Neuron (in vitro differentiated cells): ENCODE results near the gene PHC3.
"Not testable (repeated sequence)": the region's sequence is repeated elsewhere in the genome, so short reads cannot be mapped to it uniquely, and the experiment has no call there.

Experiments
- H2AFZ ChIP-seq: one replicate; pipeline ENCODE4 v1.6.1; 2013; ENCODE audit warnings: low read depth, mild to moderate bottlenecking, inconsistent platforms, low read length, moderate library complexity
- H3K27me3 ChIP-seq: one replicate; pipeline ENCODE4 v1.6.1; 2013; ENCODE audit warnings: low read length; ENCODE audit not compliant: insufficient read depth
- H3K36me3 ChIP-seq: one replicate; pipeline ENCODE4 v1.6.1; 2013; ENCODE audit warnings: low read length; ENCODE audit not compliant: insufficient read depth
- H3K4me1 ChIP-seq: one replicate; pipeline ENCODE4 v1.6.1; 2013; ENCODE audit warnings: low read length; ENCODE audit not compliant: insufficient read depth
- H3K4me3 ChIP-seq: 2 replicates; pipeline ENCODE4 v1.5.1; 2013; ENCODE audit warnings: mild to moderate bottlenecking, low read length, moderate library complexity
- H3K9me3 ChIP-seq: one replicate; pipeline ENCODE4 v1.6.1; 2013; ENCODE audit warnings: low read length

Gene PHC3

DNA sequence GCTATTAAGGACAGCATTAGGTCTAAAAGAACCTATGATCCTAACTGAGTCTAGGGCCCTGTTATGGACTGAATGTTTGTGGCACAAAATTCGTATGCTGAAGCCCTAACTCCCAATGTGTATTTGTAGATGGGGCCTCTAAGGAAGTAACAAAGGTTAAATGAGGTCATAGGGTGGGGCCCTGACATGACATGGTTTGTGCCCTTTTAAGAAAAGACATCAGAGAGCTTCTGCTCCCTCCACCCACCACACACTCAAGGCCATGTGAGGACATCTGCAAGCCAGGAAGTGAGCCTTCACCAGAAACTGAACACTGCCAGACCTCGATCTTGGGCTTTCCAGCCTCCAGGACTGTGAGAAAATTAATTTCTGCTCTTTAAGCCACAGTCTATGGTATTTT, 49.2 kb downstream of the PHC3 start:
- H3K27me3 ChIP-seq: no peaks in the 10 kb centered on the region
- H3K4me1 ChIP-seq: no peaks in the 10 kb centered on the region
- H2AFZ ChIP-seq: no peak overlapping the region
- H3K9me3 ChIP-seq: peaks cover 2% of the 10 kb centered on the region
- no peak overlapping the region for H3K4me3 ChIP-seq
- peaks cover 62% of the 10 kb centered on the region for H3K36me3 ChIP-seq

DNA sequence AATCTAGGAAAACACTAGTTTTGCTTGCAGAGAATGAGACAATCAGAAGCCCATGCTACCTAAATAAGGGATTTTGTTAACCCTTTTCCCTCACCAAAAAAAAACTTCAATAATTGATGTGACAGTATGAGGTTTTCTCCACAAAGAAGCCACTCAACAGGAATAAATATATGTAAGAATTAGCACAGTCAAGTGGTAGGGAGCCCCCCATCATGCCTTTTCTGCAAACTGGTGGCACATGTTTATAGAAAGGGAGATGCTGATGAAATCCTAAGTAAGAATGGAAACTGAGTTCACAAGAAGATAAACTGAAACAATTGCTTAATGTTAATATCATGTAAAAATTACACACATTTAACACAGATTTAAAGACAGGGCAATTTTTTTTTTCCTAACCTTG, 51.0 kb downstream of the PHC3 start:
- Histone ChIP-seq H3K4me1 (no peaks in the 10 kb centered on the region), H3K27me3 (no peaks in the 10 kb centered on the region), H3K9me3 (peaks cover 2% of the 10 kb centered on the region), H3K4me3 (no peak overlapping the region), H3K36me3 (peaks cover 56% of the 10 kb centered on the region), H2AFZ (no peak overlapping the region)

DNA sequence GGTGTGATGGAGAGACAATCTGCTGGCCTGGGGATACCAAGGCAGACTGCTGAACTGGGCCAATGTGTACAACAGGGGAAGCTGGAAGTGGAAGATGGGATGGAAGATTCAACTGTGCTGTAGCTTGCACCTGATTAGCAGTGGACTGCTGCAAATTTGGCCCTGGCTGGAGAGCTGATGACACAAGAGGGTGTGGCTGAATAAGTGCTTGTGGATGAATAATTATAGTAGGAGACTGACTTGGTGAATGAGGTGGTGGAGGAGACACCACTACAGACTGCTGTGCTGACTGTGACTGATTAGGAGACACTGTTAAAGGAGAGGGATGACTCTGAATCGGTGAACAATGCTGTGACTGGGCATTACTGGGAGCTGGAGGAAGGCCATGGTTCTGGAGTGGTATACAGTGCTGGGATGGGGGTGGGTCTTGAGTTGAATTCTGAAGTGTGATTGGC, 52.5 kb downstream of the PHC3 start:
- H3K36me3 ChIP-seq: peaks cover 52% of the 10 kb centered on the region

DNA sequence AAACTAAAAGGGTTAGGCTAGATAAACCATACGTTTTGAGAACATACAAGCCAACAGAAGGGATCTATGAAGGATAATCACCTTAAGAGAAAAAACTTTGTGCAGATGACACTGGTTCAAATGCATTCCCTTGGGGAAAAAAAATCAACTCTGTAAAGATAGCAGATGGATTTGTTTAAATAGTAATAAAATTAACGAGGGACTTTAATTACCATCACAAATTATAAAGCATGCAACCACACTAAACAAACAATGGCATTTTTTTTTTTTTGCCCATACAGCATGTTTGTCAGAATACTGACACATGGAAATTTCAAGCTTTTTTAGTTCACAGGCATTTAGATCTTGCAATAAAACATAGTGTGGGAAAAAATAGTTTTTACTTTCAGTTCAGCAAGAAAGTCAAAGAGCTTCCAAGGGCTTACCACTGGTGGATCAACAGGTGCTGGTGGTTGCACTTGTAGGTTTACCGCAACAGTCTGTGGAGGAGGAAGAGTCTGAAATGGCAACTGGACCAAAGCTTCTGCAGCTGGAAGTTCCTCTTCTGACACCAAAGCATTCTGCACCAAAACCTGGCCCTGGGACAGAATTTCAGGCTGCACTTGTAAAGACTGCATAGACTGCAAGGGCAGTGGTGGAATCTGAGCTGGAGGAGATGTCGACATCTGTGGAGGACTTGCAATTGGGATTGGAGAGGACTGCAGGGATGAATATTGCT, 53.1 kb downstream of the PHC3 start:
- H3K36me3 ChIP-seq: peaks cover 47% of the 10 kb centered on the region

More for the DNA sequence above, 52.5 kb downstream of the PHC3 start:
- Histone ChIP-seq H2AFZ (no peak overlapping the region), H3K27me3 (no peaks in the 10 kb centered on the region), H3K4me1 (no peaks in the 10 kb centered on the region), H3K4me3 (no peak overlapping the region), H3K9me3 (peaks cover 2% of the 10 kb centered on the region)

DNA sequence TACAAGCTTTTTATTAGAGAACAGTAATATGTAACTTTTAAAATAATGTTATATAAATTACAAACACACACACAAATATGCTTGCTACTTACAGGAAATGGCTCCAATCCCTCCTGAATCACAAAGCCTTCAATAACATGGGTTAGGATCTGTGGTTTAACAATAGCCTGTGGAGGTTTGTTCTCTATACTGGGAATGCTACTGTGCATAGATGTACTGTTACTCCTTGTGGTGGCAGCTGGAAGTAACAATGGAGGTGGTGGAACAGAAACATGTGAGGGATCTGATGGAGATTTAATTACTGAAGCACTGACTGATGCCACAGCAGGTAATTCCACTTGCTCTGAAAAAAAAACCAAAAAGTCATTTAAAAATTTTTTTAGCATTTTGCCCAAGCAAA, 64.4 kb downstream of the PHC3 start:
- no peak overlapping the region for H3K4me3 ChIP-seq
- peaks cover 74% of the 10 kb centered on the region for H3K36me3 ChIP-seq
- no peak overlapping the region for H2AFZ ChIP-seq
- no peaks in the 10 kb centered on the region for H3K4me1 ChIP-seq
- no peaks in the 10 kb centered on the region for H3K9me3 ChIP-seq
- H3K27me3 ChIP-seq: no peaks in the 10 kb centered on the region

More for the DNA sequence above, 53.1 kb downstream of the PHC3 start:
- H2AFZ ChIP-seq: no peak overlapping the region
- no peak overlapping the region for H3K4me3 ChIP-seq
- H3K4me1 ChIP-seq: no peaks in the 10 kb centered on the region
- H3K27me3 ChIP-seq: no peaks in the 10 kb centered on the region
- peaks cover 2% of the 10 kb centered on the region for H3K9me3 ChIP-seq

DNA sequence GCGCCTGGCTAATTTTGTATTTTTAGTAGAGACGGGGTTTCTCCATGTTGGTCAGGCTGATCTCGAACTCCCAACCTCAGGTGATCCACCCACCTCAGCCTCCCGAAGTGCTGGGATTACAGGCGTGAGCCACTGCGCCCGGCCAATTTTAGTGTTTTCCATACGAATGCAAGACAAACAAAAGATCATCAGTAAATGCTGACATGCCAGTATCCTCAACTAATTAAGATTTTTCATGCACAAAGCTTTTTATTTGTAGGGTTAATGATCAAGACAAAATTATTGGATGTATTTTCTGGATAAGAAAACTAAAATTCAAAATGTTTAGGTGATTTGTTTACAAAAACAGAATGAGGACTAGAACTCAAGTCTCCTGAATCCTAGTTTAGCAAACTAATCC, 67.4 kb downstream of the PHC3 start:
- H3K27me3 ChIP-seq, H3K4me3 ChIP-seq, H3K9me3 ChIP-seq, H2AFZ ChIP-seq, H3K4me1 ChIP-seq: not testable (repeated sequence)
- H3K36me3 ChIP-seq: peaks cover 69% of the 10 kb centered on the region

DNA sequence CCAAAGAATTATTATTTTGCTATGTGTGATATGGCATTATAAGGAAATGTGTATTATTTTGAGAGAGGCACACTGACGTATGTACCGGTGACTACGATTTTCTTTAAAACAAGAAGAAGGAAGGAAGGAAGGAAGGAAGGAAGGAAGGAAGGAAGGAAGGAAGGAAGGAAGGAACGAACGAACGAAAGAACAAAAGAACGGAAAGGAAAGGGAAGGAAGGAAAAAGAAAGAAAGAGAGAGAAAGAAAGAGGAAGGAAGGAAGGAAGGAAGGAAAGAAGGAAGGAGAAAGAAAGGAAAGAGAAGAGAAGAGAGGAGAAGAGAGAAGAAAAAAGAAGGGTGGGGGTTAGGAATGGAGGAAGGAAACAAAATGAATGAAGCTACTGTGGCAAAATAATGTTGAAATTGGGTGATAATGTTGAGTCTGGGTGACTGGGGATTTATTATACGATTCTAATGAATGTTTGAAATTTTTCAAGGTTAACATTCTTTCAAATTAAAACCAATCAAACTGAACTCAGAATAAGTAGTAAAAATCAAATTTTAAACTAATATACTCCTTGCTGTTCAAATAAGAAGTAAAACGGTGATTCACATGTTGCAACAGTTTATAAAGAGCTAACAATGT, 70.3 kb downstream of the PHC3 start:
- Histone ChIP-seq H3K4me3 (no peak overlapping the region), H2AFZ (no peak overlapping the region), H3K9me3 (no peaks in the 10 kb centered on the region), H3K27me3 (no peaks in the 10 kb centered on the region), H3K4me1 (no peaks in the 10 kb centered on the region), H3K36me3 (peaks cover 69% of the 10 kb centered on the region)

DNA sequence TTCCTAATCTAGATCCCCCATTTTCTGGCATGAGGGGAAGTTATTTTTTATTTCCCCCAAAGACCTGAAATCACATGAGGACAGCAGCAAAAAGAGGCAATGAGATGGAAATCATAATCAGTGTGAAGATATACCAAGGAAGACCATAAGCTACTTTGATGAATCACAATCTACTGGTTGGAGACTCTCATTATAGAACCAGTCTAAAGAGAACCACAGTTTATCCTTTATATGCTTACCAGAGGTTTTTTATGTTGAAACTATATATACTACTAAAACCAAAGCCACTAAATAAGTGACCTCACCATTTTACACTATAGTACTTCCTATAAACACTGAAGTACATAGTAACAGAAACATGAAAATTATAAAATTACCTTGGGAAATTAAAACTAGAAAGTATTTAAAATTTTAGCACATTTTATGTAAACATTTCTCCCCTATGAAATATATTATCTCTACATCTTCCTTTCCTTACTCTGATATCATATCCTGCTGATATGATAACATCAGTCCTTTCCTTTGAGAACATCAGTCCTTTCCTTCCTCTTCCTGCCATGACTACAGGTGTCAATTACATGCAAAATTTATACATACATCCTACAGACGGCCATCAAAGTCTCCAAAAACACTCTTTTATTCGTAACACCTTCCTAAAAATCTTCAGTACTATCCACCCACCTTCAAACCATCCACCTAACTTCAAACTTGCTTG, 71.8 kb downstream of the PHC3 start:
- no peaks in the 10 kb centered on the region for H3K27me3 ChIP-seq
- peaks cover 56% of the 10 kb centered on the region for H3K36me3 ChIP-seq
- no peaks in the 10 kb centered on the region for H3K4me1 ChIP-seq
- H3K9me3 ChIP-seq: no peaks in the 10 kb centered on the region
- H3K4me3 ChIP-seq: no peak overlapping the region
- H2AFZ ChIP-seq: no peak overlapping the region

DNA sequence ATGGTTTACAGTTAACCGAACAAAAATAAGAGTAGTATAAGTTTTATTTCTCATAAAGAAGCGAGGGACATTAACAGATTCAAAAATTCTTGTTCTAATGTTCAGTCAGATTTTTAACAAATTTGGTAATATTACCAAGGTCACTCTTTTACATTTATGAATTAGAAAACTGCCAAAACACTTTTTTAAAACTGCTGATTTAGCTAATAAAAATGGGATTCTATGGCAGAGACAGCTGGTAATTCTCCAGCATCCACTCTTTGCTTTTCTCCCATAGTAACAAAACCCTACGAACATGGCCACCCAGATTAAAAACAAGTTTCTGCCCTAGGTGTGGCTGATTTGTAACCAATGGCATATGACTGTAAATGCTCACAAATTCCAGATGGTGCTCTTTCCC, 72.6 kb downstream of the PHC3 start:
- no peaks in the 10 kb centered on the region for H3K27me3 ChIP-seq
- H3K4me1 ChIP-seq: no peaks in the 10 kb centered on the region
- no peaks in the 10 kb centered on the region for H3K9me3 ChIP-seq
- peaks cover 50% of the 10 kb centered on the region for H3K36me3 ChIP-seq
- H2AFZ ChIP-seq: no peak overlapping the region
- no peak overlapping the region for H3K4me3 ChIP-seq

DNA sequence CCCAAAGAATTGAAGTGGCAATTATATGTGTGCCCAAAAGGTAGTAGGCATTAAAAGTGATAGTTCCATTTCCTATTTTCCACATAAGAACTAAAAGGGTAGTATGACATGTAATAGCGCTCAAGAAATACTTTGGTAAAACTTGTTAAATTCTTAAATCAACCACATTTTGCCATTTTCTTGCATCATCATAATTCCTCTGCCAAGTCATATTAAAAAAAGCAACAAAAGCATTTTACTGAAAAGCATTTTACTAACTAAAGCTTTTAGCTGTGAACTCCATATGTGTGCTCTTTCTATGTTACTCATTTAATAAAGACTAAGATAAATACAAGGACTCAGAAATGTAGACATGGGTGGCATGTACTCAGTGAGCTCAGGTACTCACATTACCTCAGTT, 73.6 kb downstream of the PHC3 start:
- Histone ChIP-seq H3K4me1 (no peaks in the 10 kb centered on the region), H2AFZ (no peak overlapping the region), H3K9me3 (no peaks in the 10 kb centered on the region), H3K27me3 (no peaks in the 10 kb centered on the region), H3K4me3 (no peak overlapping the region), H3K36me3 (peaks cover 47% of the 10 kb centered on the region)

DNA sequence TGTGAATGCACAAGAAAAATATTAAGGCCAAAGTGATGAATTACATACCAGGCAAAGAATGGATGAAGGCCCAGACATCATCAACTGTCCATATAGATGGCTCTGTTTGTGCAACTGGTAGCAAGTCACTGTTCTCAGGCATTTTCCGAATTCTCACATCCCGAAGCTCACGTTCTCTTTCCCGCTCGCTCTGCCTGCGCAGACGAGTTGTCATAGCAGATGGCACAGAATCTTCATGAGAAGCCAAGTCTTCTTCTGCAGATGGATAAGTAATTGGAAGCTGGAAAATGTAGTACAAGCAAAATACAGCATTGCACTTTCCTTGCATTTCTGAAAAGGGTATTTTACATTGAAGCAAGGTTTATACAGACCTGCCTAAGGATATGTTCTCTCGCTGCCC, 79.1 kb downstream of the PHC3 start:
- Histone ChIP-seq H3K4me1 (no peaks in the 10 kb centered on the region), H3K9me3 (no peaks in the 10 kb centered on the region), H2AFZ (no peak overlapping the region), H3K4me3 (no peak overlapping the region), H3K27me3 (no peaks in the 10 kb centered on the region), H3K36me3 (peaks cover 56% of the 10 kb centered on the region)

DNA sequence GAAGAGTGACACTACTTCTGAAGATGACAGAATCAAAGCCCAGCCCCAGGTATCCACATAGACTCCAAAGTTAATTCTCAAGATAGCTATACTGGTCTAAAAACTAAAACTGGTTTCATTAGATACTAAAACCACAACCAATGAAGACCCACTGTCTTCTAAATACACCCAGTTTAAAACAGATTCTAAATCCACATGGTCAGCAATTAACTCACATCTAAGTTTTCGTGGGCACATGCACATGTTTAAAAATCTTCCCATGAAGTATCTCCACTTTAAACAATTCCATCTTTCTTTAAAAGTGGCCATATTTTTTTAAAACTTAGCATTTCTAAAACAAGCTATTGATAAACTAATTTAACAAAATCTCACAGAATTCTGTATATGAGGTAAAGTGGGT, 80.6 kb downstream of the PHC3 start:
- no peak overlapping the region for H2AFZ ChIP-seq
- H3K4me3 ChIP-seq: no peak overlapping the region
- no peaks in the 10 kb centered on the region for H3K27me3 ChIP-seq
- H3K4me1 ChIP-seq: no peaks in the 10 kb centered on the region
- no peaks in the 10 kb centered on the region for H3K9me3 ChIP-seq
- peaks cover 64% of the 10 kb centered on the region for H3K36me3 ChIP-seq

DNA sequence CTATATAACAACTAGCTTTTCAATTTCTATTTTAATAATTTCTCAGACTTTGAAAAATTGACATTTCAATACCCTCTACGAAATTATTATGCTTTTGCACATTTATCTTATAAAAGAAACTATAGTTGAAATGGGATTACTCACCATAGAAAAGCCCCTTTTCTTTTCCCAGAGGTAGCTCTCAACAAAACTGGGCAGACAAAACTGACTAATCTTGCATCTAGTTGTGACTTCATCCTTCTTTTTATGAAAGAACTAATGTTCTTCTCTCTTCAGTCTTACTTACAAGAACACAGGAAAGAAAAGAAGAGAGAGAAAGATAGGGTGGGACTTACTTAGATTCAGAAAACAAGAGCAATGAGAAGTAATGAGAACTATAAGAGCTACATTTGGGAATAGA, 82.8 kb downstream of the PHC3 start:
- Histone ChIP-seq H3K9me3 (no peaks in the 10 kb centered on the region), H3K4me3 (no peak overlapping the region), H3K4me1 (no peaks in the 10 kb centered on the region), H2AFZ (no peak overlapping the region), H3K36me3 (peaks cover 83% of the 10 kb centered on the region), H3K27me3 (no peaks in the 10 kb centered on the region)
